ENCODE data around the gene NFKBIE.

The NFKBIE gene

DNA sequence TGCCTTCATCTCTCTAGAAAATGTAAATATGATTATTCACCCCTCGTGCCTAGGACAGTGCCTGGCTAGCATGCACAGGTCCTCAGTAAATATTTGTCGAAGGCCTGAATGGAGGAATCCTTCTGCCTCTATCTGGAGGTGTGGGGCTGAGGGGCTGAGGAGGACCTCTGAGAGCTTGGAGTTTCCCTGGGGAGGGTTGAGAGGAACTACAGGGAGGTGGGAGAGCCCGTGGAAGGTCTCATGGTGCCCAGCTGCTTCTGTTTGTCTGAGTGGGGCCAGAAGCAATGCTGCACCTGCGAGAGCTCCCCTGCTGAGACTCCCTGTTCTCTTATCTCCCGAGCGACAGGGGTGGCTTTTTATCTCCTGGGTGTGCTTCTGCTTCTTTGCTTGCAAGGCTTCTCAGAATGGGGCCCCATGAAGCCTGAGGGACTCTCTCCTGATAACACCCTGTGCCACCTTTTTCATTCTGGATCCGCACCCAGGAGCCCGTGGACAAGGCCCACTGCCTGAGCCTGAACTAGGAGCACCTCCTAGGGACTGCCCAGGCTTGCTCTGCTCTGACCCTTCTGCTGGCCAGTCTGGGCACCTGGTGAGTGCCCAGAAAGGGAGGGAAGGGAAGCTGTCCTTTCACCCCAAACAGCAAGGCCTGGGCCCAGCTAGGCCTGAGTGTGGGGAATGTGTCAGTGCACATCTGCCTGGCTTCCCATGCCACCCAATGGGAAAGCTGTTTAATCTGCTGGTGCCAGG, 39.6 kb downstream of the NFKBIE start:
- TF ChIP-seq ZNF8 (CRISPR knock-in tag; IDR thresholded peaks at IDR 0.05) (no peak), SNAI2 (CRISPR knock-in tag; IDR thresholded peaks at IDR 0.05) (no peak), GLIS3 (CRISPR knock-in tag; IDR thresholded peaks at IDR 0.05) (no peak), ZNF70 (CRISPR knock-in tag; IDR thresholded peaks at IDR 0.05) (no peak), ISL1 (CRISPR knock-in tag; IDR thresholded peaks at IDR 0.05) (no peak), ESRRG (CRISPR knock-in tag; IDR thresholded peaks at IDR 0.05) (no peak), PPARA (CRISPR knock-in tag; IDR thresholded peaks at IDR 0.05; ENCODE audit: borderline replicate concordance) (no peak), OSR1 (CRISPR knock-in tag; IDR thresholded peaks at IDR 0.05) (no peak)
- TF ChIP-seq, protein P1, sequence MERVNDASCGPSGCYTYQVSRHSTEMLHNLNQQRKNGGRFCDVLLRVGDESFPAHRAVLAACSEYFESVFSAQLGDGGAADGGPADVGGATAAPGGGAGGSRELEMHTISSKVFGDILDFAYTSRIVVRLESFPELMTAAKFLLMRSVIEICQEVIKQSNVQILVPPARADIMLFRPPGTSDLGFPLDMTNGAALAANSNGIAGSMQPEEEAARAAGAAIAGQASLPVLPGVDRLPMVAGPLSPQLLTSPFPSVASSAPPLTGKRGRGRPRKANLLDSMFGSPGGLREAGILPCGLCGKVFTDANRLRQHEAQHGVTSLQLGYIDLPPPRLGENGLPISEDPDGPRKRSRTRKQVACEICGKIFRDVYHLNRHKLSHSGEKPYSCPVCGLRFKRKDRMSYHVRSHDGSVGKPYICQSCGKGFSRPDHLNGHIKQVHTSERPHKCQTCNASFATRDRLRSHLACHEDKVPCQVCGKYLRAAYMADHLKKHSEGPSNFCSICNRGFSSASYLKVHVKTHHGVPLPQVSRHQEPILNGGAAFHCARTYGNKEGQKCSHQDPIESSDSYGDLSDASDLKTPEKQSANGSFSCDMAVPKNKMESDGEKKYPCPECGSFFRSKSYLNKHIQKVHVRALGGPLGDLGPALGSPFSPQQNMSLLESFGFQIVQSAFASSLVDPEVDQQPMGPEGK (CRISPR knock-in tag; IDR thresholded peaks at IDR 0.05; ENCODE audit: borderline replicate concordance), result no peak
- ATAC-seq, result no peak

DNA sequence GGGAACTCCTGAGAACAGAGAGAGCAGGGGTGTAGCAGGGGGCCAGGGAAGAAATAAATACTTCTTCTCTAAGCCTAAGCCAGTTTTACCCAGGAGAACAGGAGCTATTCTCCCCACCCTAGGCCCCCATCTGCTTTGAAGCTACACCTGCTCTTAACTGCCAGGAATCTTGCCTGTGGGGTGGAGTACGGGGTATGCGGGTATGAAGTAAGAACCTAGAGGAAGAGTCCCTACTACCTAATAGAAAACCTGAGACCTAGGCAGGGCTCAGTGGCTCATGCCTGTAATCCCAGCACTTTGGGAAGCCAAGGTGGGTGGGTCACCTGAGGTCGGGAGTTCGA, 40.4 kb downstream of the NFKBIE start:
- no peak for TF ChIP-seq BACH2 (CRISPR knock-in tag; IDR thresholded peaks at IDR 0.05; ENCODE audit: borderline replicate concordance)
- TF ChIP-seq, protein P2, sequence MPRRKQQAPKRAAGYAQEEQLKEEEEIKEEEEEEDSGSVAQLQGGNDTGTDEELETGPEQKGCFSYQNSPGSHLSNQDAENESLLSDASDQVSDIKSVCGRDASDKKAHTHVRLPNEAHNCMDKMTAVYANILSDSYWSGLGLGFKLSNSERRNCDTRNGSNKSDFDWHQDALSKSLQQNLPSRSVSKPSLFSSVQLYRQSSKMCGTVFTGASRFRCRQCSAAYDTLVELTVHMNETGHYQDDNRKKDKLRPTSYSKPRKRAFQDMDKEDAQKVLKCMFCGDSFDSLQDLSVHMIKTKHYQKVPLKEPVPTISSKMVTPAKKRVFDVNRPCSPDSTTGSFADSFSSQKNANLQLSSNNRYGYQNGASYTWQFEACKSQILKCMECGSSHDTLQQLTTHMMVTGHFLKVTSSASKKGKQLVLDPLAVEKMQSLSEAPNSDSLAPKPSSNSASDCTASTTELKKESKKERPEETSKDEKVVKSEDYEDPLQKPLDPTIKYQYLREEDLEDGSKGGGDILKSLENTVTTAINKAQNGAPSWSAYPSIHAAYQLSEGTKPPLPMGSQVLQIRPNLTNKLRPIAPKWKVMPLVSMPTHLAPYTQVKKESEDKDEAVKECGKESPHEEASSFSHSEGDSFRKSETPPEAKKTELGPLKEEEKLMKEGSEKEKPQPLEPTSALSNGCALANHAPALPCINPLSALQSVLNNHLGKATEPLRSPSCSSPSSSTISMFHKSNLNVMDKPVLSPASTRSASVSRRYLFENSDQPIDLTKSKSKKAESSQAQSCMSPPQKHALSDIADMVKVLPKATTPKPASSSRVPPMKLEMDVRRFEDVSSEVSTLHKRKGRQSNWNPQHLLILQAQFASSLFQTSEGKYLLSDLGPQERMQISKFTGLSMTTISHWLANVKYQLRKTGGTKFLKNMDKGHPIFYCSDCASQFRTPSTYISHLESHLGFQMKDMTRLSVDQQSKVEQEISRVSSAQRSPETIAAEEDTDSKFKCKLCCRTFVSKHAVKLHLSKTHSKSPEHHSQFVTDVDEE (CRISPR knock-in tag; IDR thresholded peaks at IDR 0.05), result no peak
- TF ChIP-seq, protein P3, sequence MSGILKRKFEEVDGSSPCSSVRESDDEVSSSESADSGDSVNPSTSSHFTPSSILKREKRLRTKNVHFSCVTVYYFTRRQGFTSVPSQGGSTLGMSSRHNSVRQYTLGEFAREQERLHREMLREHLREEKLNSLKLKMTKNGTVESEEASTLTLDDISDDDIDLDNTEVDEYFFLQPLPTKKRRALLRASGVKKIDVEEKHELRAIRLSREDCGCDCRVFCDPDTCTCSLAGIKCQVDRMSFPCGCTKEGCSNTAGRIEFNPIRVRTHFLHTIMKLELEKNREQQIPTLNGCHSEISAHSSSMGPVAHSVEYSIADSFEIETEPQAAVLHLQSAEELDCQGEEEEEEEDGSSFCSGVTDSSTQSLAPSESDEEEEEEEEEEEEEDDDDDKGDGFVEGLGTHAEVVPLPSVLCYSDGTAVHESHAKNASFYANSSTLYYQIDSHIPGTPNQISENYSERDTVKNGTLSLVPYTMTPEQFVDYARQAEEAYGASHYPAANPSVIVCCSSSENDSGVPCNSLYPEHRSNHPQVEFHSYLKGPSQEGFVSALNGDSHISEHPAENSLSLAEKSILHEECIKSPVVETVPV (CRISPR knock-in tag; IDR thresholded peaks at IDR 0.05), result no peak
- no peak for ATAC-seq

DNA sequence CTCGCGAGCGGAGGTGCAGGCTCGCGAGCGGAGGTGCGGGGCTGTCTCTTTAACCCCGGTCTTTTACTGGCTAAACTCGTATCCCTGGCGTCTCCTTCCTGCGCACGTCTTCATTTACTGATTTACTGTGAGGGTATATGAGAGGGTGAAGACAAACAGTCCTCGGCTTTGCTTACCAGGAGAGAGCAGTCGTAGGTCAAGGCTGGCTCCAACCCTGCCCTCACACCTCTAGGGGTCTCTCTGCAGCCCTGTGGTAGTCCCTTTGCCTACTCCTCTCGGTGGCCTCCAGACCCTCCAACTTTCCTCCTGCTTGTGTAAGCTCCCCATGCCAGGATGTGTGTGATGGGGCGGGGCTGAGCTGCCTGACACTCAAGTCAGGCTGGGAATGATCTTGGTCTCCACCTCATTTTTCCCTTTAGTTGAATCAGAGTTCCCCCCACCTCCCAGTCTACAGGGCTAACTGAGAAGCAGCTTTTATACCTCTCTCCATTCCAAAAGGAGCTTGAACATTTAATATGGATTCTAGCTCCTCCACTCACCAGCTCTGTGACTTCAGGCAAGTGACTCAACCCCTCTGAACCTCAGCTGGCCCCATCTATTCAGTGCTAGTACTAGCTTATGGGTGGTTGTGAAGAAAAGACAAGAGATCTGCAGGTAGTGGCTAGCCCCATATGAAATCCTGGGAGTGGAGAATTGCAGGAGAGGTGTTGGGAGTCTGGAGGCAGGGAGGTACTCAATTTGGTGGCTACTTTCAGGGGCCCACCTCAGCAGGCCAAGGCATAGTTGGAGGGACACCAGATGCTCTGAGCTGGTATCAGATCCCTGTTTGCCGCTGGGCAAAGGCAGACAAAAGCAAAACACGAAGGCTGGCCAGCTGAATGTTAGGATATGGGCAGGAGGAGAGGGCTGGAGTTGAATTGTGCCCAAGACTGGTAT, 41.1 kb downstream of the NFKBIE start:
- ATAC-seq, result peak; percentile 30
- no peak for TF ChIP-seq TOX (CRISPR knock-in tag; IDR thresholded peaks at IDR 0.05; ENCODE audit: borderline replicate concordance)
- no peak for TF ChIP-seq RARB (CRISPR knock-in tag; IDR thresholded peaks at IDR 0.05)
- no peak for TF ChIP-seq ESRRG (CRISPR knock-in tag; IDR thresholded peaks at IDR 0.05)
- no peak for TF ChIP-seq GLIS3 (CRISPR knock-in tag; IDR thresholded peaks at IDR 0.05)
- no peak for TF ChIP-seq ZC3H10 (CRISPR knock-in tag; IDR thresholded peaks at IDR 0.05)
- TF ChIP-seq CSDC2 (CRISPR knock-in tag; IDR thresholded peaks at IDR 0.05), result no peak
- TF ChIP-seq ZNF70 (CRISPR knock-in tag; IDR thresholded peaks at IDR 0.05), result no peak
- TF ChIP-seq, protein P4, sequence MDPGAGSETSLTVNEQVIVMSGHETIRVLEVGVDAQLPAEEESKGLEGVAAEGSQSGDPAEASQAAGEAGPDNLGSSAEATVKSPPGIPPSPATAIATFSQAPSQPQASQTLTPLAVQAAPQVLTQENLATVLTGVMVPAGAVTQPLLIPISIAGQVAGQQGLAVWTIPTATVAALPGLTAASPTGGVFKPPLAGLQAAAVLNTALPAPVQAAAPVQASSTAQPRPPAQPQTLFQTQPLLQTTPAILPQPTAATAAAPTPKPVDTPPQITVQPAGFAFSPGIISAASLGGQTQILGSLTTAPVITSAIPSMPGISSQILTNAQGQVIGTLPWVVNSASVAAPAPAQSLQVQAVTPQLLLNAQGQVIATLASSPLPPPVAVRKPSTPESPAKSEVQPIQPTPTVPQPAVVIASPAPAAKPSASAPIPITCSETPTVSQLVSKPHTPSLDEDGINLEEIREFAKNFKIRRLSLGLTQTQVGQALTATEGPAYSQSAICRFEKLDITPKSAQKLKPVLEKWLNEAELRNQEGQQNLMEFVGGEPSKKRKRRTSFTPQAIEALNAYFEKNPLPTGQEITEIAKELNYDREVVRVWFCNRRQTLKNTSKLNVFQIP (CRISPR knock-in tag; IDR thresholded peaks at IDR 0.05; ENCODE audit: borderline replicate concordance, low read depth), result no peak
- TF ChIP-seq, protein P1 (CRISPR knock-in tag; IDR thresholded peaks at IDR 0.05; ENCODE audit: borderline replicate concordance), result no peak
- TF ChIP-seq, protein P2 (CRISPR knock-in tag; IDR thresholded peaks at IDR 0.05), result no peak
- TF ChIP-seq BACH2 (CRISPR knock-in tag; IDR thresholded peaks at IDR 0.05; ENCODE audit: borderline replicate concordance), result no peak
- TF ChIP-seq ZNF8 (CRISPR knock-in tag; IDR thresholded peaks at IDR 0.05), result no peak
- no peak for TF ChIP-seq ARNTL (CRISPR knock-in tag; IDR thresholded peaks at IDR 0.05; ENCODE audit: borderline replicate concordance, low read depth)

Data from SK-N-SH treated with all-trans-retinoic acid at 6 μM for 48 hours (cell line).